HG03159 (cell line): ENCODE measurements around the gene B3GALT6.

Experiments used
- ATAC-seq: cut with Tn5 transposase; IDR thresholded peaks from one replicate; pipeline ENCODE4 v1.9.1; 2021; ENCODE audit warnings: mild to moderate bottlenecking, moderate library complexity; ENCODE audit not compliant: unreplicated experiment

The B3GALT6 gene

GRCh38 chr1:1230656-1231399, 1.2 kb upstream of the B3GALT6 start:
- no peak for ATAC-seq

DNA sequence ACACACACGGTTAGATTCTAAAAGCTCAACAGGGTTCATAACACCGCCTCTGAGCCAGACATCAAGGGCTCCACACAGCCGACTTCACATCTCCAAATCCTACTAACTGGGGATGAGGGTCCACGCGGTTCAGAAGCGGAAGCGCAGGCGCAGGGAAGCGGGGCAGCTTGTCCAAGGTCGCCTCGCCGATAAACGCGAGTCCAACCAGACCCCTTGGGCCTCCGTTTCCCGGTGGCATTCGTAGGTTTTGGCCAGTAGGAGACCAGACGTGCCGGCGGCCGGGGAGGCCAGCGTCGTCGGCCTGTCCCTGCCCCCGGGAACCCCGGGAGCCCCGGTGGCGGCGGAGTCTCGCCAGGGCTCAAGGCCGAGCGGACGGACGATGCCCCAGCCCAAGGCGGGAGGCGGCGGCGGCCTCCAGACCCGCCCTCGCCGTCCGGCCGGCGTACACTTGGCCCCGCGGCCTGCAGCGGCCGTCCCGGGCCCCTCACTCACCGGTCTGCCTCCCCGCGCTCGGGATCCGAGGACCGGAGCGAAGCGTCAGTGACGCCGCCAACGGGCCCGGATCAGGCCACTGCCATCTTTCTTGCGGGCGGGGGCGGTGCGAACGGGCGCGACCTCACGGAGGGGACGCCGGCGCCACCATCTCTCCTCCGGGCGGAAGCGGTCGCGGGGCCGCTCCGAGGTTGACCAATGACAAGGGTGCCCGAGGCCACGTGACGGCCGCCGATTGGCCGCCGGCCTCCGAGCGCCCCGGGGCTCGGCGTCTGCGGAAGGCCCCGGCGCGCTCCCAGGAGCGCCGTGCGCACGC, 433 bp upstream of the B3GALT6 start, which contains the start of gene SDF4:
Gene SDF4 (minus strand): TSS at position 602 of the 808 bp plus-strand sequence. CDS start 3,229 bp downstream, outside the sequence.
- ATAC-seq: peak; percentile 94

DNA sequence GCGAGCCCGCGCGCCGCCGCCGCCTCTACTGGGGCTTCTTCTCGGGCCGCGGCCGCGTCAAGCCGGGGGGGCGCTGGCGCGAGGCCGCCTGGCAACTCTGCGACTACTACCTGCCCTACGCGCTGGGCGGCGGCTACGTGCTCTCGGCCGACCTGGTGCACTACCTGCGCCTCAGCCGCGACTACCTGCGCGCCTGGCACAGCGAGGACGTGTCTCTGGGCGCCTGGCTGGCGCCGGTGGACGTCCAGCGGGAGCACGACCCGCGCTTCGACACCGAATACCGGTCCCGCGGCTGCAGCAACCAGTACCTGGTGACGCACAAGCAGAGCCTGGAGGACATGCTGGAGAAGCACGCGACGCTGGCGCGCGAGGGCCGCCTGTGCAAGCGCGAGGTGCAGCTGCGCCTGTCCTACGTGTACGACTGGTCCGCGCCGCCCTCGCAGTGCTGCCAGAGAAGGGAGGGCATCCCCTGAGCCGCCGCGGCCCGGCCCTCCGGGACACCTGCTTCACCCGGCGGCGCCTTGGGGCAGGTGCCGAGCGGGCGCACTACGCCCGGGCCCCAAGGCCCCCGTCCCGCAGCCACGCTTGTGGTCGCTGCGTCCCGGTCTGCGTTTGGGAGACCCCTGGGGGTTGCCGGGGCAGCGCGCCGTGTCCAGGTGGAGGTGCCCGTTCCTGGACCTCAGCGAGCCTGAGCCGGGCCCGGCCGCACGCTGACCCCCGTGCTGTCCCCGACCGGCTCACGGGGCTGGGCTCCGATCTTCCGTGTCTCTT, 944 bp downstream of the B3GALT6 start:
- no peak for ATAC-seq

DNA sequence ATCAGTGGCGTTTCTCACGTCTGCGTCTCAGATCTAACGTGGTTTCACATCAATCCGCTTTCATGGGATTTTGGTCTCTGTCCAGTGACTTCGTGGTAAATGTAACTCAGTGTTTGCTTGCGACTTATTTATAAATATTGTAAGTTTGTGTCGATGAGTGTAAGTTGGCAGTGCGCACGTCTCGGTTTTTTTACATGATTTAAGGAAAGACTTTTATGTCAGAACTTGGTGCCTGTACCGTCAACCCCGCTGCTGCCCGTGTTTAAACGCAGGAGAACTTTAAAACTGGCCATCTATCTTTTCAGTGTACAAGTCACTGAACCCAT, 1.5 kb downstream of the B3GALT6 start:
- no peak for ATAC-seq

DNA sequence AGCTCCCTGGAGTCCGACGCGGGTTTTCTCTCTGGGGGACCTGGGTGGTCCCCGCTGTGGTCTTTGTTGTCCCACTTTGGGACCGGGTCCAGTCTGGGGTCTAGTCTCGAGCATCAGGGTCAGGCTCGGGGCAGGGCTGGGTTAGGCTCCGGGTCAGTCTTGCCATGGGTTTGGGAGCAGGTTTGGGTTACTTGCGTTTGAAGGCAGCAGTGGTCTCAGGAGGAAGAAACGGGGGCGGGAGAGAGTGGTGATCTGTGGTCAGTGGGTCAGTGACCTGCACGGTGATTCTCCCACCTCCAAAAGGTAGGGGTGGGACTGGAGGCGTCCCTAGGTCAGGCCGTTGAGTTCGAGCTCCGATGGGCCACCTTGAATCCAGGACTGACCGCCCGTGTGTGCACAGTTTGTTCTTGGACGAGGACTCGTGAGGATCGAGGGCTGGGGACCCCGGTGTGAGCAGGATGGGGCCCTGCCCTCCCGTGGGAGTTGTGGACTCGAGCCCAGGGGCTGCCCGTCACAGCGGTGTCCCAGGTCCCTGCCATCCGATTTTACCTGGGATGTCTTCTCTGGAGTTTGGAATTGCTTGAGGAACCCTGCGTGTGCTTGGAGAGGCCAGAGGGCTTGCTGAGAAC, 2.3 kb downstream of the B3GALT6 start:
- no peak for ATAC-seq

GRCh38 chr1:1235016-1235744, 3.1 kb downstream of the B3GALT6 start:
- ATAC-seq: no peak

DNA sequence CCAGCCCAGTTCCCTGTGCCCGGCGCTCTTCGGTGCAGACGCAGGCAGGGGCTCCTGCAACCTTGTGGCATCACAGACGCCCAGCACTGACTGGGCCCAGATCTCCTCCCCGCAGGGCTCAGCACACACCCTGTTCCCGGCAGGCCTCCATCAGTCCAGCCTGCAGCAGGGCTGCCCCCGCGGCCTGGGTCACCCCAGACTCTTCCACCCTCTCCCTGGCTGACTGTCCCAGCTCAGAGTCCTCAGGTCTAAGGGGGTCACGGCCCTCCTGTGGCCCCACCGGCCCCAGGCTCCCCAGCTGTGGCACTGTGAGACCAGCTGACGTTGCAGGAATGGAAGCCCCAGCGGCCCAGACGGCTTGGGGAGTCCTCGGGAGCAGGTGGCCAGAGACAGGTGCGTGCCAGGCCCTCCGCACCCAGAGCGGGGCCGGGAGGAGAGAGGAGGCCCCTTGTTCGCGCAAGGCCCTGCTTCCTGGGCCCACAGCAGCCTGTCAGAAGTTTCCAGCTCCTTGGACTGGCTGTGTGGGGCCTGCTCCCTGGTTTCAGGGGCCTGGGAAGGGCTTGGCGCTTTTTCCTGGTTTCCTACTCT, 4.2 kb downstream of the B3GALT6 start:
- ATAC-seq: no peak

GRCh38 chr1:1236945-1237873, 5.2 kb downstream of the B3GALT6 start:
- ATAC-seq: no peak

GRCh38 chr1:1237874-1238701, 6.1 kb downstream of the B3GALT6 start:
- no peak for ATAC-seq

DNA sequence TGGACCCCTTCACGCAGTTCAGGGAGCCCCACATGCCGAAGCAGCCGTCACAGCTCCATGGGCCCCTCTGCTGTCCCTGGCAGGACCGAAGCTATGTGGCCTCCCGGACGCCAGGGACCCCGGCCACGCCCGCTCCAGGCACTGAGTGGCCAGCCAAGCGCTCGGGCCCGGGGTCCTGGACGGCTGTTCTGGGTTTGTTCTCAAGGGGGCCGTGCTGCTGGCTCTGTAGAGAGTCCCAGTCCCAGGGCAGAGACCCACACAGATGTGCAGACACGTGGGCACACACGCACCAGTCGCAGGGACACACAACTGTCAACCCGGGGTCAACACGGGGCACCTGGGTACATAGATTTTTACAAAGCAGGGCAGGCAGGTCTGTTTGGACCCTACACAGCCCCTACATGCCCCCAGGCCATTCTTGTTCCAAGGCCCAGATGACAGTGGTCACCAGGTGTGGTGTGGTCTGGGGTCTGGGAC, 6.7 kb downstream of the B3GALT6 start:
- ATAC-seq: no peak

DNA sequence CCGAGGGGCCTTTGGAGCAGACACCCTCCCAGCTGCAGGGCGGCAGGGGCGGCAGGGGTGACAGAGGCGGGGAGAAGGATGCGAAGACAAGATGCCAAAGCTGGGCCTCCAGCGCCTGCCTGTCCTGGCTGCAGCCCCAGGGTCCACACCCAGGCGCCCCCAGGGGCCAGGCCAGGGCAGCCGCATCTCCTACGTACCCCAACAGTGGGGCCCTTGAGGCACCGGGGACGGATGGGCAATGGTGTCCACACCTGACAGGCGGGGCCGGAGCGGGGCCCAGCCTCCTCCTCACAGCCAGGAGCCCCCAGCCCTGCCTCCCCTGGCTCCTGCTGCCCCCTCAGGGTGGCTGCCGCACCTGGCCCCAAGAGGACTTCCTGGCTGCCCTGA, 7.2 kb downstream of the B3GALT6 start:
- no peak for ATAC-seq

GRCh38 chr1:1239614-1240347, 7.7 kb downstream of the B3GALT6 start:
- no peak for ATAC-seq

- no peak for ATAC-seq
Measured at GRCh38 chr1:1240348-1240732, 8.3 kb downstream of the B3GALT6 start.

DNA sequence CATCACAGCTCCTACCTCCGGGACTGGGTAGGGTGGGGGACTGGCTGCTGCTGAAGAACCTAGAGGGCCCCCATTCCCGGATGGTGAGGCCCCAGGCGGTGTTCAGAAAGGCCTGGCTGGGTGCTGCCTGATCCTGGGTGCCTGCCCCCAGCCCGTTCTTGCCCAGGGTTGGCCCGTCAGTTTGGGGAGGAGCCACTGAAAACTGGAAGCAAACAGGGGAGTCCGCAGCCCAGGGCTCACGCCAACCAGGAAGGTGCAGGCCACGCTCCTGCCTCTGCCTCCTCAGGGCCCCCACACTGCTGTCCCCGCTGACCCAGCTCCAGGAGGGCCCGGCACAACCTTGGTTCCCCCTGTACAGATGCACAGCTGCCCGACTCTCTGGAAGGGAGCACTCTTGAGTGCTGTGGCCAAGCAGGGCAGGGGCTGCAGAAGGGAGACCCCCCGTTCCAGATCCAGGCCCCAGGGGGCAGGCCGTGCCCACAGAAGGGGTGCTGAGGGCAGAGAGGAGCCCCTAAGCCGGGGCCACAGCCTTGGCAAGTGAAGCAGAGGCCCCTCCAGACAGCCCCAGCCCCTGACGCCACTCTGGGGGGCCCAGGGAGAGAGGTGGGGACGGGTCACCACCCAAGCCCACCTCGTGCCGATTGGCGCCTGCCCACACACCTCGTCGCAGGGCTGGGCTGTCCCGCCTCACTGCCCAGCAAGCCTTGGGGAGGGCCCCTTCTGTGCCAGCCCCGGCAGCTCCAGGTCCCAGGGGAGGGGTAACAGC, 9.0 kb downstream of the B3GALT6 start:
- ATAC-seq: no peak

GRCh38 chr1:1241588-1242219, 9.7 kb downstream of the B3GALT6 start:
- no peak for ATAC-seq
